ENCODE measurements around the gene KCNJ10. TPM values are rescaled to one million over a fixed set of nuclear protein-coding genes. Genes with fewer than 3 reads are reported as not detected.
A peak's percentile ranks its signal among the peaks of the same experiment; 100 is the strongest.
"Not testable (repeated sequence)": the region's sequence is repeated elsewhere in the genome, so short reads cannot be mapped to it uniquely, and the experiment has no call there.

The KCNJ10 gene
- total and polyA plus RNA-seq, 5 donors from 2014 or later: not detected

GRCh38 chr1:160058087-160058486 lies 11.9 kb downstream of the KCNJ10 start:
- Mint-ChIP-seq H3K27me3 (peaks cover 37% of the 10 kb centered on the region), H3K27ac (no peak overlapping the region), H3K9me3 (no peaks in the 10 kb centered on the region), H3K4me1 (no peaks in the 10 kb centered on the region), H3K4me3 (no peak overlapping the region), H3K36me3 (no peaks in the 10 kb centered on the region)
- H3K27ac ChIP-seq (ENCODE audit: insufficient read depth, low read length, poor library complexity, severe bottlenecking): no peak overlapping the region
- H3K9me3 ChIP-seq (ENCODE audit: control insufficient read depth in 2 of 2, low read length in 2 of 2): no peaks in the 10 kb centered on the region
- H3K27me3 ChIP-seq (ENCODE audit: control insufficient read depth, insufficient read depth, low read length): peaks cover 6% of the 10 kb centered on the region
- H3K4me3 ChIP-seq (ENCODE audit: low read depth, low read length): no peak overlapping the region
- no peaks in the 10 kb centered on the region for H3K36me3 ChIP-seq (ENCODE audit: control insufficient read depth, insufficient read depth, low read length)
- DNase-seq (no peak), ATAC-seq (ENCODE audit: low read depth in 2 of 2) (no peak)
- no peaks in the 10 kb centered on the region for H3K4me1 ChIP-seq (ENCODE audit: control insufficient read depth, insufficient read depth, low read length, poor library complexity, severe bottlenecking)

GRCh38 chr1:160056648-160057169 lies 13.3 kb downstream of the KCNJ10 start:
- Mint-ChIP-seq H3K36me3 (no peaks in the 10 kb centered on the region), H3K9me3 (no peaks in the 10 kb centered on the region), H3K27me3 (peaks cover 46% of the 10 kb centered on the region), H3K4me1 (no peaks in the 10 kb centered on the region), H3K27ac (peak overlapping the region in 1 of 3 donors; percentile 10), H3K4me3 (no peak overlapping the region)
- Histone ChIP-seq H3K4me1 (ENCODE audit: control insufficient read depth, insufficient read depth, low read length, poor library complexity, severe bottlenecking) (no peaks in the 10 kb centered on the region), H3K27ac (ENCODE audit: insufficient read depth, low read length, poor library complexity, severe bottlenecking) (no peak overlapping the region), H3K36me3 (ENCODE audit: control insufficient read depth, insufficient read depth, low read length) (no peaks in the 10 kb centered on the region), H3K4me3 (ENCODE audit: low read depth, low read length) (no peak overlapping the region), H3K27me3 (ENCODE audit: control insufficient read depth, insufficient read depth, low read length) (peaks cover 15% of the 10 kb centered on the region), H3K9me3 (ENCODE audit: control insufficient read depth in 2 of 2, low read length in 2 of 2) (no peaks in the 10 kb centered on the region)
- no peak for DNase-seq
- ATAC-seq (ENCODE audit: low read depth in 2 of 2): no peak

GRCh38 chr1:160053548-160054365 lies 16.2 kb downstream of the KCNJ10 start:
- Histone ChIP-seq H3K27me3 (ENCODE audit: control insufficient read depth, insufficient read depth, low read length) (peaks cover 18% of the 10 kb centered on the region), H3K4me1 (ENCODE audit: control insufficient read depth, insufficient read depth, low read length, poor library complexity, severe bottlenecking) (no peaks in the 10 kb centered on the region), H3K27ac (ENCODE audit: insufficient read depth, low read length, poor library complexity, severe bottlenecking) (no peak overlapping the region), H3K9me3 (ENCODE audit: control insufficient read depth in 2 of 2, low read length in 2 of 2) (no peaks in the 10 kb centered on the region), H3K36me3 (ENCODE audit: control insufficient read depth, insufficient read depth, low read length) (no peaks in the 10 kb centered on the region), H3K4me3 (ENCODE audit: low read depth, low read length) (no peak overlapping the region)
- Mint-ChIP-seq H3K4me1 (no peaks in the 10 kb centered on the region), H3K9me3 (no peaks in the 10 kb centered on the region), H3K36me3 (no peaks in the 10 kb centered on the region), H3K4me3 (no peak overlapping the region), H3K27me3 (peaks cover 45% of the 10 kb centered on the region), H3K27ac (peak overlapping the region in 1 of 3 donors; percentile 27)
- no peak for DNase-seq
- no peak for ATAC-seq (ENCODE audit: low read depth in 2 of 2)

- Mint-ChIP-seq H3K36me3 (no peaks in the 10 kb centered on the region), H3K27ac (no peak overlapping the region), H3K4me1 (no peaks in the 10 kb centered on the region), H3K4me3 (no peak overlapping the region), H3K9me3 (no peaks in the 10 kb centered on the region), H3K27me3 (peaks cover 49% of the 10 kb centered on the region)
- Histone ChIP-seq H3K4me1 (ENCODE audit: control insufficient read depth, insufficient read depth, low read length, poor library complexity, severe bottlenecking) (no peaks in the 10 kb centered on the region), H3K27me3 (ENCODE audit: control insufficient read depth, insufficient read depth, low read length) (peaks cover 18% of the 10 kb centered on the region), H3K4me3 (ENCODE audit: low read depth, low read length) (no peak overlapping the region), H3K27ac (ENCODE audit: insufficient read depth, low read length, poor library complexity, severe bottlenecking) (no peak overlapping the region), H3K9me3 (ENCODE audit: control insufficient read depth in 2 of 2, low read length in 2 of 2) (no peaks in the 10 kb centered on the region), H3K36me3 (ENCODE audit: control insufficient read depth, insufficient read depth, low read length) (no peaks in the 10 kb centered on the region)
- no peak for DNase-seq
- no peak for ATAC-seq (ENCODE audit: low read depth in 2 of 2)
These were observed 17.0 kb downstream of the KCNJ10 start for GRCh38 chr1:160052936-160053335.

- H3K4me3 Mint-ChIP-seq: no peak overlapping the region
- no peak for DNase-seq
These were observed 19.3 kb downstream of the KCNJ10 start for GRCh38 chr1:160050619-160051018.

GRCh38 chr1:160050182-160050581 lies 19.8 kb downstream of the KCNJ10 start:
- not testable (repeated sequence) for H3K9me3 Mint-ChIP-seq; H3K4me3 ChIP-seq (ENCODE audit: low read depth, low read length); H3K4me1 ChIP-seq (ENCODE audit: control insufficient read depth, insufficient read depth, low read length, poor library complexity, severe bottlenecking); H3K27ac ChIP-seq (ENCODE audit: insufficient read depth, low read length, poor library complexity, severe bottlenecking); DNase-seq; H3K4me3 Mint-ChIP-seq; H3K9me3 ChIP-seq (ENCODE audit: control insufficient read depth in 2 of 2, low read length in 2 of 2); H3K27ac Mint-ChIP-seq; ATAC-seq (ENCODE audit: low read depth in 2 of 2); H3K36me3 Mint-ChIP-seq; H3K36me3 ChIP-seq (ENCODE audit: control insufficient read depth, insufficient read depth, low read length)
- H3K27me3 ChIP-seq (ENCODE audit: control insufficient read depth, insufficient read depth, low read length): peaks cover 21% of the 10 kb centered on the region
- Mint-ChIP-seq H3K4me1 (peaks cover 0 to 14% (median 4%) of the 10 kb centered on the region in 4 donors), H3K27me3 (peaks cover 56% of the 10 kb centered on the region)

More at GRCh38 chr1:160050619-160051018, 19.3 kb downstream of the KCNJ10 start:
- H3K27ac ChIP-seq (ENCODE audit: insufficient read depth, low read length, poor library complexity, severe bottlenecking): no peak overlapping the region
- H3K4me3 ChIP-seq (ENCODE audit: low read depth, low read length): no peak overlapping the region
- H3K36me3 Mint-ChIP-seq: no peaks in the 10 kb centered on the region
- H3K4me1 Mint-ChIP-seq: peaks cover 0 to 14% (median 4%) of the 10 kb centered on the region in 4 donors
- H3K36me3 ChIP-seq (ENCODE audit: control insufficient read depth, insufficient read depth, low read length): no peaks in the 10 kb centered on the region
- H3K27me3 ChIP-seq (ENCODE audit: control insufficient read depth, insufficient read depth, low read length): peaks cover 20% of the 10 kb centered on the region
- H3K4me1 ChIP-seq (ENCODE audit: control insufficient read depth, insufficient read depth, low read length, poor library complexity, severe bottlenecking): peaks cover 4% of the 10 kb centered on the region
- no peaks in the 10 kb centered on the region for H3K9me3 Mint-ChIP-seq
- no peak for ATAC-seq (ENCODE audit: low read depth in 2 of 2)
- H3K27me3 Mint-ChIP-seq: peaks cover 55% of the 10 kb centered on the region
- H3K9me3 ChIP-seq (ENCODE audit: control insufficient read depth in 2 of 2, low read length in 2 of 2): no peaks in the 10 kb centered on the region
- no peak overlapping the region for H3K27ac Mint-ChIP-seq

- Histone ChIP-seq H3K4me3 (ENCODE audit: low read depth, low read length) (no peak overlapping the region), H3K9me3 (ENCODE audit: control insufficient read depth in 2 of 2, low read length in 2 of 2) (no peaks in the 10 kb centered on the region), H3K27me3 (ENCODE audit: control insufficient read depth, insufficient read depth, low read length) (peaks cover 21% of the 10 kb centered on the region), H3K4me1 (ENCODE audit: control insufficient read depth, insufficient read depth, low read length, poor library complexity, severe bottlenecking) (peaks cover 4% of the 10 kb centered on the region), H3K36me3 (ENCODE audit: control insufficient read depth, insufficient read depth, low read length) (no peaks in the 10 kb centered on the region), H3K27ac (ENCODE audit: insufficient read depth, low read length, poor library complexity, severe bottlenecking) (no peak overlapping the region)
- Mint-ChIP-seq H3K36me3 (no peaks in the 10 kb centered on the region), H3K4me1 (peaks cover 0 to 14% (median 4%) of the 10 kb centered on the region in 4 donors), H3K9me3 (no peaks in the 10 kb centered on the region), H3K27me3 (peaks cover 52% of the 10 kb centered on the region), H3K27ac (no peak overlapping the region), H3K4me3 (no peak overlapping the region)
- ATAC-seq (ENCODE audit: low read depth in 2 of 2): no peak
- no peak for DNase-seq
These were observed 20.9 kb downstream of the KCNJ10 start for GRCh38 chr1:160049101-160049500.

GRCh38 chr1:160048335-160048734 lies 21.6 kb downstream of the KCNJ10 start:
- H3K27ac ChIP-seq (ENCODE audit: insufficient read depth, low read length, poor library complexity, severe bottlenecking): no peak overlapping the region
- H3K27me3 ChIP-seq (ENCODE audit: control insufficient read depth, insufficient read depth, low read length): peaks cover 21% of the 10 kb centered on the region
- Mint-ChIP-seq H3K27ac (peak overlapping the region in 1 of 3 donors; percentile 51), H3K36me3 (no peaks in the 10 kb centered on the region), H3K9me3 (no peaks in the 10 kb centered on the region), H3K4me3 (no peak overlapping the region), H3K27me3 (peaks cover 44% of the 10 kb centered on the region), H3K4me1 (peaks cover 0 to 14% (median 4%) of the 10 kb centered on the region in 4 donors)
- no peaks in the 10 kb centered on the region for H3K36me3 ChIP-seq (ENCODE audit: control insufficient read depth, insufficient read depth, low read length)
- H3K4me3 ChIP-seq (ENCODE audit: low read depth, low read length): no peak overlapping the region
- H3K9me3 ChIP-seq (ENCODE audit: control insufficient read depth in 2 of 2, low read length in 2 of 2): no peaks in the 10 kb centered on the region
- DNase-seq (no peak), ATAC-seq (ENCODE audit: low read depth in 2 of 2) (no peak)
- peaks cover 4% of the 10 kb centered on the region for H3K4me1 ChIP-seq (ENCODE audit: control insufficient read depth, insufficient read depth, low read length, poor library complexity, severe bottlenecking)
